PC-3 (cell line): ENCODE data around the gene ZDHHC18. TPM values are rescaled to one million over a fixed set of nuclear protein-coding genes. Genes with fewer than 3 reads are reported as not detected.

Experiments
- ATAC-seq: fragments of 200-7000 bp; cut with Tn5 transposase; 2 replicates; pipeline ENCODE4 v1.9.1; 2020; ENCODE audit warnings: mild to moderate bottlenecking, moderate library complexity
- BruUV-seq: library from RNA; stranded (reverse); fragments of 400-500 nt; replicated peaks from 2 replicates; lab custom pipeline; 2021; lab: Mats Ljungman, UMichigan
- CTCF ChIA-PET: fragments of 300-600 bp; sonication (Branson Sonifier 250); formaldehyde crosslinking; loops from one replicate; lab custom pipeline; 2022; ENCODE audit warnings: antibody characterized with exemption; lab: Charles Lee
- POLR2A ChIA-PET: fragments of 300-600 bp; sonication (Branson Sonifier 250); formaldehyde crosslinking; loops from one replicate; lab custom pipeline; 2022; ENCODE audit warnings: antibody characterized with exemption; ENCODE audit not compliant: unreplicated experiment; lab: Charles Lee
- DNase-seq: peaks from one replicate; pipeline ENCODE4 v3.0.0-alpha.2; 2015
- H2AFZ ChIP-seq: fragments of 300-600 bp; sonication (generic); 2 replicates; pipeline ENCODE4 v1.6.0; 2016; ENCODE audit warnings: antibody characterized with exemption, low read length
- H3F3A ChIP-seq: fragments of 300-600 bp; sonication (generic); one replicate; pipeline ENCODE4 v1.6.0; 2017; ENCODE audit warnings: antibody characterized with exemption, low read length, control low read depth, mild to moderate bottlenecking; ENCODE audit not compliant: unreplicated experiment
- H3K27ac ChIP-seq: fragments of 300-600 bp; sonication (generic); 2 replicates; pipeline ENCODE4 v1.5.1; 2016; ENCODE audit warnings: mild to moderate bottlenecking, low read length
- H3K27me3 ChIP-seq: fragments of 300-600 bp; sonication (generic); 2 replicates; pipeline ENCODE4 v1.6.1; 2016; ENCODE audit warnings: low read length, mixed read lengths
- H3K36me3 ChIP-seq: fragments of 300-600 bp; sonication (generic); 2 replicates; pipeline ENCODE4 v1.6.1; 2016; ENCODE audit warnings: low read depth, mixed run types, low read length, mixed read lengths
- H3K4me1 ChIP-seq: fragments of 300-600 bp; sonication (generic); 2 replicates; pipeline ENCODE4 v1.5.1; 2016; ENCODE audit warnings: low read length; ENCODE audit not compliant: insufficient read depth
- H3K4me2 ChIP-seq: fragments of 300-600 bp; sonication (generic); 2 replicates; pipeline ENCODE4 v1.6.0; 2016; ENCODE audit warnings: low read length
- H3K4me3 ChIP-seq: fragments of 300-600 bp; sonication (generic); 2 replicates; pipeline ENCODE4 v1.5.1; 2016; ENCODE audit warnings: mild to moderate bottlenecking, low read length, mixed read lengths
- H3K79me2 ChIP-seq: fragments of 300-600 bp; sonication (generic); 2 replicates; pipeline ENCODE4 v1.6.1; 2017; ENCODE audit warnings: low read length, mixed read lengths
- H3K9ac ChIP-seq: fragments of 300-600 bp; sonication (generic); 2 replicates; pipeline ENCODE4 v1.6.0; 2016; ENCODE audit warnings: mild to moderate bottlenecking, low read length
- H3K9me2 ChIP-seq: fragments of 300-600 bp; sonication (generic); replicated peaks from 2 replicates; pipeline ENCODE4 v1.6.1; 2016; ENCODE audit warnings: mixed run types, low read length, mixed read lengths
- H3K9me3 ChIP-seq: fragments of 300-600 bp; sonication (generic); 2 replicates; pipeline ENCODE4 v1.6.1; 2016; ENCODE audit warnings: low read length, mixed read lengths
- H4K20me1 ChIP-seq: fragments of 300-600 bp; sonication (generic); 2 replicates; pipeline ENCODE4 v1.6.1; 2016; ENCODE audit warnings: low read length, mixed read lengths
- EZH2phosphoT487 ChIP-seq: fragments of 300-600 bp; sonication (generic); IDR thresholded peaks from 2 replicates; pipeline ENCODE4 v1.6.1; 2018; ENCODE audit warnings: mild to moderate bottlenecking, antibody characterized with exemption, low read length, borderline replicate concordance
- intact Hi-C: fragments of 100-400 bp; cut with micrococcal nuclease; formaldehyde crosslinking; loops from 2 replicates; pipeline ENCODE4 v1.9.0; 2023
- total RNA-seq: library from RNA; depleted of rRNA; stranded (reverse); fragments of >200 nt; gene quantifications from 2 replicates; pipeline ENCODE4 v1.2.3, GENCODE V29; 2014
- TF ChIP-seq, protein P1 (sequence below): fragments of 300-600 bp; sonication (generic); conservative IDR thresholded peaks from 2 replicates; pipeline ENCODE4 v1.5.1; 2017; ENCODE audit warnings: antibody characterized with exemption, low read depth, mild to moderate bottlenecking, low read length

Gene ZDHHC18
- total RNA-seq, 1 experiment from 2014 or later: 18.1 TPM

- intact Hi-C loops: loop anchor here (1.0 kb wide), 1 partner anchor 14 kb away; the partner anchor contains the start of gene SFN
- H3K27ac ChIP-seq: peak overlapping the region; percentile 95
- BruUV-seq: no TSS peak
- H3K4me1 ChIP-seq: peaks cover 45% of the 10 kb centered on the region
- POLR2A ChIA-PET: interaction anchor here (0.5 to 0.8 kb wide), 2 partner anchors 16 to 49 kb away, joined by 4 to 17 read pairs; no protein-coding TSS in a partner anchor
- H3K9me2 ChIP-seq: no peaks in the 10 kb centered on the region
- H3K4me3 ChIP-seq: no peak overlapping the region
- H4K20me1 ChIP-seq: no peaks in the 10 kb centered on the region
- H2AFZ ChIP-seq: no peak overlapping the region
- DNase-seq (peak; percentile 95), ATAC-seq (peak; percentile 68)
- H3K36me3 ChIP-seq: peaks cover 34% of the 10 kb centered on the region
- no peaks in the 10 kb centered on the region for H3K27me3 ChIP-seq
- H3K9ac ChIP-seq: peak overlapping the region; percentile 72
- TF ChIP-seq EZH2phosphoT487: no peak
- TF ChIP-seq, protein P1, sequence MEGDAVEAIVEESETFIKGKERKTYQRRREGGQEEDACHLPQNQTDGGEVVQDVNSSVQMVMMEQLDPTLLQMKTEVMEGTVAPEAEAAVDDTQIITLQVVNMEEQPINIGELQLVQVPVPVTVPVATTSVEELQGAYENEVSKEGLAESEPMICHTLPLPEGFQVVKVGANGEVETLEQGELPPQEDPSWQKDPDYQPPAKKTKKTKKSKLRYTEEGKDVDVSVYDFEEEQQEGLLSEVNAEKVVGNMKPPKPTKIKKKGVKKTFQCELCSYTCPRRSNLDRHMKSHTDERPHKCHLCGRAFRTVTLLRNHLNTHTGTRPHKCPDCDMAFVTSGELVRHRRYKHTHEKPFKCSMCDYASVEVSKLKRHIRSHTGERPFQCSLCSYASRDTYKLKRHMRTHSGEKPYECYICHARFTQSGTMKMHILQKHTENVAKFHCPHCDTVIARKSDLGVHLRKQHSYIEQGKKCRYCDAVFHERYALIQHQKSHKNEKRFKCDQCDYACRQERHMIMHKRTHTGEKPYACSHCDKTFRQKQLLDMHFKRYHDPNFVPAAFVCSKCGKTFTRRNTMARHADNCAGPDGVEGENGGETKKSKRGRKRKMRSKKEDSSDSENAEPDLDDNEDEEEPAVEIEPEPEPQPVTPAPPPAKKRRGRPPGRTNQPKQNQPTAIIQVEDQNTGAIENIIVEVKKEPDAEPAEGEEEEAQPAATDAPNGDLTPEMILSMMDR: peak; percentile 17; the same call in 1 of the 2 replicates
- no peaks in the 10 kb centered on the region for H3K9me3 ChIP-seq
- H3F3A ChIP-seq: peaks cover 8% of the 10 kb centered on the region
- peaks cover 4% of the 10 kb centered on the region; the same call in 1 of the 2 replicates for H3K79me2 ChIP-seq
- peak overlapping the region; percentile 50 for H3K4me2 ChIP-seq
- CTCF ChIA-PET: interaction anchor here (0.6 to 1.5 kb wide), 8 partner anchors 13 to 379 kb away, joined by 3 to 8 read pairs (median 4); no protein-coding TSS in a partner anchor
Observed at GRCh38 chr1:26848941-26849774, 22.7 kb downstream of the ZDHHC18 start.

- BruUV-seq: no TSS peak
- Histone ChIP-seq H3K9me3 (no peaks in the 10 kb centered on the region), H2AFZ (no peak overlapping the region), H3F3A (peaks cover 8% of the 10 kb centered on the region), H3K79me2 (peaks cover 4% of the 10 kb centered on the region; the same call in 1 of the 2 replicates), H4K20me1 (no peaks in the 10 kb centered on the region), H3K9ac (no peak overlapping the region), H3K27me3 (no peaks in the 10 kb centered on the region), H3K27ac (peak overlapping the region; percentile 95; the same call in 1 of the 2 replicates), H3K36me3 (peaks cover 41% of the 10 kb centered on the region), H3K9me2 (no peaks in the 10 kb centered on the region), H3K4me1 (peaks cover 57% of the 10 kb centered on the region), H3K4me2 (no peak overlapping the region), H3K4me3 (no peak overlapping the region)
- ATAC-seq (no peak), DNase-seq (no peak)
- TF ChIP-seq, protein P1: peak; percentile 44
- TF ChIP-seq EZH2phosphoT487: no peak
- ChIA-PET POLR2A (no interaction called here), CTCF (no interaction called here)
- intact Hi-C loops: no loop called here
Observed at GRCh38 chr1:26851106-26851684, 24.7 kb downstream of the ZDHHC18 start.
